Upper lobe of left lung (tissue), 4 donors: ENCODE measurements around the gene MAP2K7.

Experiments used
- CTCF ChIP-seq, 6 experiments: fragments of 450-650 bp in 4 of 6; fragments of 200-600 bp in 2 of 6; sonication (generic) in 2 of 6; IDR thresholded peaks; one replicate each; pipeline ENCODE4 v1.5.1; 2016 to 2019; ENCODE audit warnings: antibody characterized with exemption in 6 of 6
- EP300 ChIP-seq, 4 donors: sonication (generic); formaldehyde crosslinking; IDR thresholded peaks; one replicate each; pipeline ENCODE4 v1.5.1; 2017; ENCODE audit warnings: antibody characterized with exemption in 4 of 4, control low read depth in 2 of 4
- POLR2A ChIP-seq, 4 donors: fragments of 450-650 bp; IDR thresholded peaks; one replicate each; pipeline ENCODE4 v1.5.1; 2016 to 2017; ENCODE audit warnings: antibody characterized with exemption in 4 of 4, mild to moderate bottlenecking in 2 of 4
- POLR2AphosphoS5 ChIP-seq, 2 donors: sonication (generic); formaldehyde crosslinking; IDR thresholded peaks; one replicate each; pipeline ENCODE4 v1.5.1; 2017; ENCODE audit warnings: antibody characterized with exemption in 2 of 2

- TF ChIP-seq POLR2A (IDR thresholded peaks at IDR 0.05) (no peak), CTCF (IDR thresholded peaks at IDR 0.05) (no peak), POLR2AphosphoS5 (IDR thresholded peaks at IDR 0.05) (no peak), EP300 (IDR thresholded peaks at IDR 0.05) (no peak)
These were observed 2.3 kb upstream of the MAP2K7 start for GRCh38 chr19:7901337-7901736.
